ENCODE data around the gene PMAIP1. TPM values are rescaled to one million over a fixed set of nuclear protein-coding genes. Genes with fewer than 3 reads are reported as not detected.

PMAIP1 gene
- total and polyA plus RNA-seq, 9 of the 15 experiments (the other 6 are each of a cell fraction or from before 2014, with no cell fraction given): 8.0 to 22.9 (median 14.9) TPM

- Histone ChIP-seq H2AFZ (ENCODE audit: low read depth, low read length) (peak overlapping the region; percentile 38), H3K79me2 (ENCODE audit: control insufficient read depth, insufficient read depth, low read length) (no peaks in the 10 kb centered on the region), H3K4me1 (replicated peaks in 1 of 2; ENCODE audit: control insufficient read depth in 2 of 2, insufficient read depth in 2 of 2, low read length in 2 of 2) (peaks cover 0 to 11% of the 10 kb centered on the region in 2 experiments; a peak in 4 of 5 replicates), H3K9me3 (replicated peaks; ENCODE audit: control insufficient read depth, insufficient read depth, low read depth, low read length) (no peaks in the 10 kb centered on the region), H3K9ac (ENCODE audit: insufficient read depth in 1 of 2, low read depth in 2 of 2, low read length in 2 of 2) (no peak overlapping the region), H3K27ac (ENCODE audit: extremely low read depth, low read depth, low read length) (no peak overlapping the region), H4K20me1 (replicated peaks; ENCODE audit: control insufficient read depth, insufficient read depth, low read length) (no peaks in the 10 kb centered on the region), H3K27me3 (ENCODE audit: control insufficient read depth in 2 of 2, insufficient read depth in 2 of 2, low read length in 2 of 2) (no peaks in the 10 kb centered on the region), H3K36me3 (ENCODE audit: control insufficient read depth, insufficient read depth, low read length) (no peaks in the 10 kb centered on the region), H3K4me3 (no peak overlapping the region), H3K4me2 (ENCODE audit: insufficient read depth, low read length) (no peak overlapping the region), H3K9me1 (ENCODE audit: control insufficient read depth, insufficient read depth, low read length) (no peaks in the 10 kb centered on the region)
- WGBS (ENCODE audit: insufficient coverage, low coverage, missing lambda C conversion rate): 19% methylated on average over 2 of the region's 2 CpGs
- POLR2A ChIA-PET: interaction anchor here (1.8 to 3.1 kb wide), 2 partner anchors 10 to 11 kb away, joined by 5 to 11 read pairs; partner anchors contain the start of gene PMAIP1
- in situ Hi-C loops (cut with MboI): no loop called here
- intact Hi-C loops (cut with micrococcal nuclease): no loop called here
- ATAC-seq (peak; percentile 16; the same call in 2 of the 3 replicates), FAIRE-seq (no peak), DNase-seq (ENCODE audit: extremely low read depth in 1 of 4, low spot score in 3 of 4) (no peak)
- CTCF ChIA-PET (ENCODE audit: low intra/inter-chr PET ratio): no interaction called here
- no TSS peak for BruUV-seq (replicated peaks)
- no peak for TF ChIP-seq ZEB2 (IDR thresholded peaks at IDR 0.05)
- TF ChIP-seq SRSF3 (IDR thresholded peaks at IDR 0.05; ENCODE audit: insufficient read depth, low read length): no peak
- no peak for TF ChIP-seq ZBTB17 (CRISPR knock-in tag; IDR thresholded peaks at IDR 0.05)
- no peak for TF ChIP-seq ZNF639 (CRISPR knock-in tag; conservative IDR thresholded peaks at IDR 0.05 in 1 of 2, IDR thresholded peaks at IDR 0.05 in 1 of 2)
- TF ChIP-seq HDAC1 (IDR thresholded peaks at IDR 0.05): no peak
- no peak for TF ChIP-seq TCF3 (CRISPR knock-in tag; IDR thresholded peaks at IDR 0.05)
- TF ChIP-seq REST (IDR thresholded peaks at IDR 0.05; ENCODE audit: borderline replicate concordance): no peak
- no peak for TF ChIP-seq REST (CRISPR knock-in tag; IDR thresholded peaks at IDR 0.05; ENCODE audit: low read depth)
- TF ChIP-seq GTF2E2 (tag; IDR thresholded peaks at IDR 0.05): peak; percentile 7; the same call in 1 of the 2 replicates
- TF ChIP-seq HOMEZ (CRISPR knock-in tag; IDR thresholded peaks at IDR 0.05): no peak
- TF ChIP-seq BRD9 (IDR thresholded peaks at IDR 0.05; ENCODE audit: low read depth, partially characterized antibody): no peak
- TF ChIP-seq MAFG (tag; conservative IDR thresholded peaks at IDR 0.05): no peak
- no peak for TF ChIP-seq NFXL1 (CRISPR knock-in tag; IDR thresholded peaks at IDR 0.05)
Measured at GRCh38 chr18:59910967-59911366, 11.2 kb downstream of the PMAIP1 start.
